Fibroblast of pulmonary artery (primary cell): ENCODE results near the gene DPP7.
"Not testable (repeated sequence)": the region's sequence is repeated elsewhere in the genome, so short reads cannot be mapped to it uniquely, and the experiment has no call there.

Source experiments
- DNase-seq: peaks from one replicate; pipeline ENCODE4 v3.0.0-alpha.2; 2010; ENCODE audit warnings: low read depth
- H3K4me3 ChIP-seq: replicated peaks from 2 replicates; pipeline ENCODE4 v1.5.1; 2011; ENCODE audit warnings: low read depth, mild to moderate bottlenecking, control low read depth, low read length, moderate library complexity
- TF ChIP-seq, protein P1 (sequence below): IDR thresholded peaks from 2 replicates; pipeline ENCODE4 v1.5.1; 2011; ENCODE audit warnings: mild to moderate bottlenecking, control low read depth, low read length, inconsistent platforms; ENCODE audit errors: missing control alignments

The DPP7 gene

DNA sequence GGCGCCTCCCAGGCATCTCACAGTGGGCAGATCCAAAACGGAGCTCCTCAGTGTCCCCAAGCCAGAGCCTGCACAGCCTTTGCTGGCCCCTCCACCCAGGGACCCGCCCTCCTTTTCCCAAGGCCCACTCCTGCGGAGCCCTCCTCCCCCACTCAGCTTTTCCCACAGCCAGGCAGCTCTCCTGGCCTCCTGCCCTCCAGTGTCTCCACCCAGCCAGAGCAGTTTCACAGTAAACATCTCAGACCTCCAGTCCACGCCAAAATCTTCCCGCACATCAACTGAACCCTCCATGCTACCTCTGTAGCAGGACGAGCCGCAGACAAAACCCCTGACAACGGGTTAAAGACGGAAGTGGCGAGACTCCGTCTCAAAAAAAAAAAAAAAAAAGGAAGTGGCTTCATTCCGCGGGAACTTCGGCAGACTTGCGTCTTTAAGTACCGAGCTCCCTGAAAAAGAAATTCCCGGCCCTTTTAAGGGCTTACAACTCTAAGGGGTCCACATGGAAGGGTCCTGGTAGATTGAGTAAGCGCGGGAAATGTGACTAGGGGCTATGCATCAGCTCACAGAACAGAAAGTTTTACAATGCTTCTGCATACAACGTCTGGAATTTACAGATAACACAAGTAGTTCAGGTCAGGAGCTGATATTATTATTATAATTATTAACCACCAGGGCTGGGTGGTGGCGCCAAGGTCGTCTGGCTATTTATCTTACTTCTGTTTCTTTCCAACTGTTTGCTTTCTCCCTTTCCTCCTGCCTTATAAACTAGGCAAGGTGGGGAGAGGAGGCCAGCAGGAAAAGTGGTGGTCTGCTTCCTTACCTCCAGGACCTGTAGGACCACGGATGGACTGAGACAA, 13.0 kb upstream of the DPP7 start:
- TF ChIP-seq, protein P1, sequence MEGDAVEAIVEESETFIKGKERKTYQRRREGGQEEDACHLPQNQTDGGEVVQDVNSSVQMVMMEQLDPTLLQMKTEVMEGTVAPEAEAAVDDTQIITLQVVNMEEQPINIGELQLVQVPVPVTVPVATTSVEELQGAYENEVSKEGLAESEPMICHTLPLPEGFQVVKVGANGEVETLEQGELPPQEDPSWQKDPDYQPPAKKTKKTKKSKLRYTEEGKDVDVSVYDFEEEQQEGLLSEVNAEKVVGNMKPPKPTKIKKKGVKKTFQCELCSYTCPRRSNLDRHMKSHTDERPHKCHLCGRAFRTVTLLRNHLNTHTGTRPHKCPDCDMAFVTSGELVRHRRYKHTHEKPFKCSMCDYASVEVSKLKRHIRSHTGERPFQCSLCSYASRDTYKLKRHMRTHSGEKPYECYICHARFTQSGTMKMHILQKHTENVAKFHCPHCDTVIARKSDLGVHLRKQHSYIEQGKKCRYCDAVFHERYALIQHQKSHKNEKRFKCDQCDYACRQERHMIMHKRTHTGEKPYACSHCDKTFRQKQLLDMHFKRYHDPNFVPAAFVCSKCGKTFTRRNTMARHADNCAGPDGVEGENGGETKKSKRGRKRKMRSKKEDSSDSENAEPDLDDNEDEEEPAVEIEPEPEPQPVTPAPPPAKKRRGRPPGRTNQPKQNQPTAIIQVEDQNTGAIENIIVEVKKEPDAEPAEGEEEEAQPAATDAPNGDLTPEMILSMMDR: no peak
- peak overlapping the region; percentile 76 for H3K4me3 ChIP-seq
- DNase-seq: peak; percentile 24

DNA sequence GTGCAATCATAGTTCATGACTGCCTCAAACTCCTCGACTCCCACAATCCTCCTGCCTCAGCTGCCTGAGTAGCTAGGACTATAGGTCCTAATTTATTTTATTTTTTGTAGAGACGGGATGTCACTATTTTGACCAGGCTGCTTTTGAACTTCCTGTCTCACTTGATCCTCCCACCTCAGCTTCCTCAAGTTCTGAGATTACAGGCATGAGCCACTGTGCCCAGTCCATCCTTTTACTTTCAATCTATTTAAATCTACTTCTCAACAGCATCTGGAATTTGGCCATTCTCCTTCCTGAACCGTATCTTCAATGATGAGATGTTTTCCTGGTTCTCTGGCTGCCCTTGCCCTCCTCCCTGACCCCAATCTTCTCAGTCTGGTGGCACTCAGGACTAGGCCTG, 12.3 kb upstream of the DPP7 start:
- DNase-seq: no peak
- H3K4me3 ChIP-seq: no peak overlapping the region
- TF ChIP-seq, protein P1: no peak

DNA sequence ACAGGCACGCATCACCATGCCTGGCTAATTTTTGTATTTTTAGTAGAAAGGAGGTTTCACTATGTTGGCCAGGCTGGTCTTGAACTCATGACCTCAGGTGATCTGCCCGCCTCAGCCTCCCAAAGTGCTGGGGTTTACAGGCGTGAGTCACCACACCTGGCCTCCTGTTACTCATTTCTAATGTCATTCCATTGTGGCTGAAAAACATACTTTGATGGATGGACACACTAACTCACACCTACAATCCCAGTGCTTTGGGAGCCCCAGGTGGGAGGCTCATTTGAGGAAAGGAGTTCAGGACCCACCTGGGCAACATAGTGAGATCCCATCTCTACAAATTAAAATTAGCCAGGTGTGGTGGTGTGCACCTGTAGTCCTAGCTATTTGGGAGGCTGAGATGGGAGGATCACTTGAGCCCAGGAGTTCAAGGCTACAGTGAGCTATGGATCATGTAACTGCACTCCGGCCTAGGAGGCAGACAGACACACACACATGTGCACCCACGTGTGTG, 9.5 kb upstream of the DPP7 start:
- not testable (repeated sequence) for H3K4me3 ChIP-seq, DNase-seq

DNA sequence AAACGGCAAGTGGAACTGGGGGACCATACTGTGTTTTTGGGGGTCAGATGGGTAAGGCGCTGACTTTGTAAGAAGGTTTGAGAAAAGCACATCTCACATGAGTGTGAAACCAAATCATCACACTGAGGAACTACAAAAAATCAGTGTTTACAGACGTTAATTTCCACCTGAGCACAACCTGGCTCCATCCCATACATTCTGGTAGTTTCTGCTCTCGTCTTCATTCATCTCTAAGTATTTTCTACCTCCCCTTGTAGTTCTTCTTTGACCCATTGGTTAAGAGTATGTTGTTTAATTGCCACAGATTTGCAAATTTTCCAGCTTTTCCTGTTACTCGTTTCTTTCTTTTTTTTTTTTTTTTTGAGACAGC, 8.9 kb upstream of the DPP7 start:
- TF ChIP-seq, protein P1: no peak
- no peak overlapping the region for H3K4me3 ChIP-seq

DNA sequence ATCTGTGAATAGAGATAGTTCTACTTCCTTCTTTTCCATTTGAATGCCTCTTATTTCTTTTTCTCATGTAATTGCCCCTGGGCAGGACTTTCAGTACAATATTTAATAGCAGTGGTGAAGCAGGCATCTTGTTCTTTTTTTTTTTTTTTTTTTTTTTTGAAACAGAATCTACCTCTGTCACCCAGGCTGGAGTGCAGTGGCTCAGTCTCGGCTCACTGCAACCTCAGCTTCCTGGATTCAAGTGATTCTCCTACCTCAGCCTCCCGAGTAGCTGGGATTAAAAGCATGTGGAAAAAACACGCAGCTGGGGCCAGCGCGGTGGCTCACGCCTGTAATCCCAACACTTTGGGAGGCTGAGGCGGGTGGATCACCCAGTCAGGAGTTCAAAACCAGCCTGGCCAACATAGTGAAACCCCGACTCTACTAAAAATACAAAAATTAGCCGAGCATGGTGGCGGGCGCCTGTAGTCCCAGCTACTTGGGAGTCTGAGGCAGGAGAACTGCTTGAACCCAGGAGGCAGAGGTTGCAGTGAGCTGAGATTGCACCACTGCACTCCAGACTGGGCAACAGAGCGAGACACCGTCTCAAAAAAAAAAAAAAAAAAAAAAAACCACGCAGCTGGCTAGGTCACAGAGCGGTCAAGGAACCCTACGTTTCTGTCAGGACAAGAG, 8.4 kb upstream of the DPP7 start:
- DNase-seq, H3K4me3 ChIP-seq: not testable (repeated sequence)

More for the DNA sequence above, 8.9 kb upstream of the DPP7 start:
- no peak for DNase-seq

DNA sequence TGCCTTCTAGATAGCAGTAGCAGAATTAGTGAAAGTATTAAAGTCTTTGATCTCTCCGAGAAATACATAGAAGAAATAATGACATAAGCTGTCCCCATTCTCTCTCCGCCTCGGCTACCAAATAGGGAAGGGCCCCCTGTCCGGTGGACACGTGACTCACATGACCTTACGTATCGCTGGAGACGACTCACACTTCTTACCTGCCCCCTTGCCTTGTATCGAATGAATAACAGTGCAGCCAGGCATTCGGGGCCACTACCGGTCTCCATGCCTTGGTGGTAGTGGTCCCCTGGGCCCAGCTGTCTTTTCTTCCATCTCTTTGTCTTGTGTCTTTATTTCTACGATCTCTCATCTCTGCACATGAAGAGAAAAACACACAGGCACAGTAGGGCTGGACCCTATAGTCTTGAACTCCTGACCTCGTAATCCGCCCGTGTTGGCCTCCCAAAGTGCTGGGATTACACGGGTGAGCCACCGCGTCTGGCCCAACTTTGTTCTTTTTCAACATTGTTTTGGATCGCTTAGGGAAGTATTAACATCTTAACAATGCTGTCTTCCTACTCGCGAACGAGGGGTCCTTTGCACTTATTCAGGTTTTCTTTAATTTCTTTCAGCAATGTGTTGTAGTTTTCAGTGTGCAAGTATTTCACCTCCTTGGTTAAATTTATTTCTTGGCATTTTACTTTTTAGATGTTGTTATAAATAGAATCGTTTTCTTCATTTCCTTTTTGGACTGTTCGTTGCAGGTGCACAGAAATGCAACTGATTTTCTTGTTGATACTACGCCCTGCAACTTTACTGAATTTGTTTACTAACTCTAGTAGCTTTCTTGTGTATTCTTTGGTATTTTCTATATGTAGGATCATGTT, 7.6 kb upstream of the DPP7 start:
- DNase-seq, H3K4me3 ChIP-seq: not testable (repeated sequence)

DNA sequence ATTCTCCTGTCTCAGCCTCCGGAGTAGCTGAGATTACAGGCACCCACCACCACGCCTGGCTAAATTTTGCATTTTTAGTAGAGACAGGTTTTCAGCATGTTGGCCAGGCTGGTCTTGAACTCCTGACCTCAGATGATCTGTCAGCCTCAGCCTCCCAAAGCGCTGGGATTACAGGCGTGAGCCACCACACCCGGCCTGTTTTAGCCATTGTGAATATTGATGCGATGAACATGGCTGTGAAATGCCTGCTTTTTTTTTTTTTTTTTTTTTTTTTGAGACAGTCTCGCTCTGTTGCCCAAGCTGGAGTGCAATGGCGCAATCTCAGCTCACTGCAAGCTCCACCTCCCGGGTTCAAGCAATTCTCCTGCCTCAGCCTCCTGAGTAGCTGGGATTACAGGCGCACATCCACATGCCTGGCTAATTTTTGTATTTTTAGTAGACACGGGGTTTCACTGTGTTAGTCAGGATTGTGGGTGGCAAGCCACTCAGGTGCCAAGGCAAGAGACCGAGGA, 3.6 kb upstream of the DPP7 start:
- not testable (repeated sequence) for DNase-seq

DNA sequence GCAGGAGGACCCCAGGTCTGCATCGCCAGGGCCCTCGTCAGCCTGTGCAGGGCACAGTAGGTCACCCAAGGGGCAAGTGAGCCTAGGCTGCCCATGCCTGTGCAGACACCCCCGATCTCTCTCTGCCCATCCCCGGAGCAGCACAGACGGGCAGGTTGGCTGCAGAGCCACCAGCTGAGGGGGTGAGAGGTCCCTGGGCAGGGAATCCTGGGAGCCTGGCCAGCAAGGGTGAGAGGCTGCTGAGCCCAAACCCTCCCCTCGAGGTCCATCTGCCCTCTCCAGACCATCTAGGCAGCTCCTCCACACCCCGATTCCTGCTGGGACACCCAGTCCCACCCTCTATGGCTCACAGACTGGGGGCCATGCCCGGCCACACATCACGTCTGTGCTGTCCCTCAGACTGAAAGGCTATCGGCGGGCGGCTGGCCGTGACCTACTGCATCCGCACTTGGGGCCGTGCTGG, 2.8 kb upstream of the DPP7 start:
- DNase-seq: no peak
- no peak overlapping the region for H3K4me3 ChIP-seq
- TF ChIP-seq, protein P1: no peak

More for the DNA sequence above, 3.6 kb upstream of the DPP7 start:
- H3K4me3 ChIP-seq: not testable (repeated sequence)
